Heart left ventricle (tissue), 16 donors: Measurements from ENCODE around the gene PCDHGA6. TPM values are rescaled to one million over a fixed set of nuclear protein-coding genes. Genes with fewer than 3 reads are reported as not detected.
"Not testable (repeated sequence)": the region's sequence is repeated elsewhere in the genome, so short reads cannot be mapped to it uniquely, and the experiment has no call there.

Experiments
- ATAC-seq, 4 donors: fragments of 200-7000 bp; cut with Tn5 transposase; one replicate each; pipeline ENCODE4 v1.9.1; 2020 to 2022; ENCODE audit warnings: moderate library complexity in 4 of 4, mild to moderate bottlenecking in 3 of 4, moderate number of reproducible peaks in 1 of 4
- DNase-seq, 5 donors: peaks; one replicate each; pipeline ENCODE4 v3.0.0-alpha.2; 2020
- H3K27ac ChIP-seq, 12 donors: fragments of 200-600 bp; sonication (generic) in 4 of 12; one replicate each; pipeline versions ENCODE4 v1.5.0 to v1.8.0; 2016 to 2022; ENCODE audit warnings: mild to moderate bottlenecking in 2 of 12
- H3K27me3 ChIP-seq, 9 donors: fragments of 200-600 bp; sonication (generic) in 2 of 9; one replicate each; pipeline versions ENCODE4 v1.5.1 to v1.8.0; 2016 to 2022; ENCODE audit warnings: mild to moderate bottlenecking in 3 of 9
- H3K36me3 ChIP-seq, 9 donors: fragments of 200-600 bp; sonication (generic) in 2 of 9; one replicate each; pipeline versions ENCODE4 v1.5.0 to v1.8.0; 2018 to 2022; ENCODE audit warnings: mild to moderate bottlenecking in 2 of 9
- H3K4me1 ChIP-seq, 12 donors: fragments of 200-600 bp; sonication (generic) in 4 of 12; one replicate each; pipeline versions ENCODE4 v1.5.0 to v1.8.0; 2016 to 2022; ENCODE audit warnings: mild to moderate bottlenecking in 3 of 12
- H3K4me3 ChIP-seq, 12 donors: fragments of 200-600 bp; sonication (generic) in 4 of 12; one replicate each; pipeline versions ENCODE4 v1.5.0 to v1.8.0; 2017 to 2022; ENCODE audit warnings: mild to moderate bottlenecking in 9 of 12, moderate library complexity in 4 of 12
- H3K9me3 ChIP-seq, 12 donors: fragments of 200-600 bp; sonication (generic) in 4 of 12; one replicate each; pipeline versions ENCODE4 v1.5.0 to v1.8.0; 2016 to 2022; ENCODE audit warnings: mild to moderate bottlenecking in 1 of 12
- POLR2A ChIP-seq, 2 donors: fragments of 450-650 bp; IDR thresholded peaks; one replicate each; pipeline ENCODE4 v1.6.1; 2017; ENCODE audit warnings: antibody characterized with exemption in 2 of 2, mild to moderate bottlenecking in 2 of 2, moderate library complexity in 2 of 2
- WGBS, 4 donors: extraction: QIAGEN DNeasy Blood & Tissue Kit in 2 of 4; methylation state at CpG; one replicate each; pipeline versions ENCODE4 v1.1.5 to v1.1.7; 2013 to 2018; 5-methylcytosine and 5-hydroxymethylcytosine counted together
- intact Hi-C, 10 donors: fragments of 100-400 bp; cut with DNase I; formaldehyde crosslinking; loops; one replicate each; pipeline versions ENCODE4 v1.11.1 to v1.14.2; 2022
- polyA plus RNA-seq, 2 donors: library from polyadenylated mRNA; stranded (reverse); fragments of 200-250 nt; gene quantifications; one replicate each; pipeline ENCODE4 v1.2.3, GENCODE V29; 2013
- total RNA-seq, 9 donors: library from RNA; depleted of rRNA in 2 of 9; stranded (reverse); fragments of >200 nt in 2 of 9; fragmentation: NEBNext Ultra II Directional in 3 of 9; extraction: Animal tissue kit (Norgen Biotek cat#: 25700) in 3 of 9; gene quantifications; one replicate each; pipeline versions ENCODE4 v1.1.0 to v1.2.4, GENCODE V29; 2016 to 2023
- TF ChIP-seq, protein P1 (sequence below), 12 donors: fragments of 200-600 bp; sonication (generic) in 4 of 12; IDR thresholded peaks; one replicate each; pipeline versions ENCODE4 v1.5.0 to v1.8.0; 2018 to 2022; ENCODE audit warnings: antibody characterized with exemption in 12 of 12, mild to moderate bottlenecking in 5 of 12
- donor health status: ischemic (EF 13 %, LVEDD 7.1; RV severe dilation, severe dysfunction).
- donor health status: healthy with polysubstance abuse.
- donor health status: DM: no; HTN: yes; CAD: no.
- donor health status: DM: no; HTN: no; CAD: no.
- donor health status: ischemic (EF 25% LVEDD 6.9; RV normal size, moderate dysfunction).
- donor health status: ischemic (EF 25% LVEDD 5.7; RV mildly dilated, moderate dysfunction).
- donor health status: healthy.
- donor health status: DM: yes; HTN: yes; CAD: no.
- donor health status: ischemic (EF 35%, LVEDD 5.7; RV mildly dilated, moderate dysfunction).
- donor health status: nonischemic (EF 11% LVEDD 7.7; RV severe dilation, severe dysfunction).
- donor health status: DM: yes; HTN: yes; CAD: no.
- donor health status: PGD.
- donor health status: ischemic (EF 29% LVEDD 5.4; RV normal size, mild dysfunction).
- donor health status: nonischemic (EF 23%, LVEDD 6.1; RV moderate dilation, normal function).

Gene PCDHGA6
- total and polyA plus RNA-seq, 11 donors, result 2.2 to 10.3 (median 7.4) TPM

DNA sequence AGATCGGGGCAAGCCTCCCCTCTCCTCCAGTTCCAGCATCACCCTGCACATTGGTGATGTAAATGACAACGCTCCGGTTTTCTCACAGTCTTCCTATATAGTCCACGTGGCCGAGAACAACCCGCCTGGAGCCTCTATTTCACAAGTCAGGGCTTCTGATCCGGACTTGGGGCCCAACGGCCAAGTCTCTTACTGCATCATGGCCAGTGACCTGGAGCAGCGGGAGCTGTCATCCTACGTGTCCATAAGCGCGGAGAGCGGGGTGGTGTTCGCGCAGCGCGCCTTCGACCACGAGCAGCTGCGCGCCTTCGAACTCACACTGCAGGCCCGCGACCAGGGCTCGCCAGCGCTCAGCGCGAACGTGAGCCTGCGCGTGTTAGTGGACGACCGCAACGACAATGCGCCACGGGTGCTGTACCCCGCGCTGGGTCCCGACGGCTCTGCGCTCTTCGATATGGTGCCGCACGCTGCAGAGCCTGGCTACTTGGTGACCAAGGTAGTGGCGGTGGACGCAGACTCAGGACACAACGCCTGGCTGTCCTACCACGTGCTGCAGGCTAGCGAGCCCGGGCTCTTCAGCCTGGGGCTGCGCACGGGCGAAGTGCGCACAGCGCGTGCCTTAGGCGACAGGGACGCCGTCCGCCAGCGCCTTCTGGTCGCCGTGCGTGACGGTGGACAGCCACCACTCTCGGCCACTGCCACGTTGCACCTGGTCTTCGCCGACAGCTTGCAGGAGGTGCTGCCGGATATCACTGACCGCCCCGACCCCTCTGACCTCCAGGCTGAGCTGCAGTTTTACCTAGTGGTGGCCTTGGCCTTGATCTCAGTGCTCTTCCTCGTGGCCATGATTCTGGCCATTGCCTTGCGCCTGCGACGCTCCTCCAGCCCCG lies 15.7 kb downstream of the PCDHGA6 start:
- intact Hi-C loops, result no loop called here
- Histone ChIP-seq H3K4me1 (peaks cover 0 to 8% (median 0%) of the 10 kb centered on the region in 12 donors), H3K27ac (no peak overlapping the region), H3K9me3 (peaks cover 0 to 96% (median 65%) of the 10 kb centered on the region in 12 donors), H3K36me3 (peaks cover 0 to 23% (median 0%) of the 10 kb centered on the region in 9 donors), H3K27me3 (peaks cover 0 to 33% (median 0%) of the 10 kb centered on the region in 9 donors), H3K4me3 (no peak overlapping the region)
- TF ChIP-seq POLR2A (IDR thresholded peaks at IDR 0.05), result no peak
- TF ChIP-seq, protein P1, sequence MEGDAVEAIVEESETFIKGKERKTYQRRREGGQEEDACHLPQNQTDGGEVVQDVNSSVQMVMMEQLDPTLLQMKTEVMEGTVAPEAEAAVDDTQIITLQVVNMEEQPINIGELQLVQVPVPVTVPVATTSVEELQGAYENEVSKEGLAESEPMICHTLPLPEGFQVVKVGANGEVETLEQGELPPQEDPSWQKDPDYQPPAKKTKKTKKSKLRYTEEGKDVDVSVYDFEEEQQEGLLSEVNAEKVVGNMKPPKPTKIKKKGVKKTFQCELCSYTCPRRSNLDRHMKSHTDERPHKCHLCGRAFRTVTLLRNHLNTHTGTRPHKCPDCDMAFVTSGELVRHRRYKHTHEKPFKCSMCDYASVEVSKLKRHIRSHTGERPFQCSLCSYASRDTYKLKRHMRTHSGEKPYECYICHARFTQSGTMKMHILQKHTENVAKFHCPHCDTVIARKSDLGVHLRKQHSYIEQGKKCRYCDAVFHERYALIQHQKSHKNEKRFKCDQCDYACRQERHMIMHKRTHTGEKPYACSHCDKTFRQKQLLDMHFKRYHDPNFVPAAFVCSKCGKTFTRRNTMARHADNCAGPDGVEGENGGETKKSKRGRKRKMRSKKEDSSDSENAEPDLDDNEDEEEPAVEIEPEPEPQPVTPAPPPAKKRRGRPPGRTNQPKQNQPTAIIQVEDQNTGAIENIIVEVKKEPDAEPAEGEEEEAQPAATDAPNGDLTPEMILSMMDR (IDR thresholded peaks at IDR 0.05), result no peak
- no peak for ATAC-seq
- no peak for DNase-seq
- 40 to 52% (median 46%) methylated on average over 62 to 77 of the region's 77 CpGs for WGBS, 4 donors

DNA sequence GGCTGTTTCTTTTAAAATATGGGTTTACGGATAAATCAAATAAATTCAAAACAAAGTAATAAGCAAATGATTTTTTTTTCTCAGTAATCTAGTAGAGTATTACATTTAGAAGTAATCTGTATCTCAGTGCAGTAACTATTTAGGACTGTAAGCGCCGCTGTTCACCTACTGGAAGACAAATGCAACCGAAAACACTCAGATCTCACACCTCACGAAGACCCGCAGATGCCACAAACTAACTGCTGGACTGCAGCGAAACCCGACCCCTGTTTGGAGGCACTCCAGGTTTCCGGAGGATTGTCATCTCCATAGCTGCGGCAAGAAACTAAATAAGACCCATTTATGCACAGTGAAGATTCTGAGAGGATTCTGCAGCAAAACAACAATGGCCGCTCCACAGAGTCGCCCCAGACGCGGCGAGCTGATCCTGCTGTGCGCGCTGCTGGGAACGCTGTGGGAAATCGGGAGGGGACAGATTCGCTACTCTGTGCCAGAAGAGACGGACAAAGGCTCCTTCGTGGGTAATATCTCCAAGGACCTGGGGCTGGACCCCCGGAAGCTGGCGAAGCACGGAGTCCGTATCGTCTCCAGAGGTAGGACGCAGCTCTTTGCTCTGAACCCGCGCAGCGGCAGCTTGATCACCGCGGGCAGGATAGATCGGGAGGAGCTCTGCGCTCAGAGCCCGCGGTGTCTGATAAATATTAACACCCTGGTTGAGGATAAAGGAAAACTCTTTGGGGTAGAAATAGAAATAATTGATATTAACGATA lies 18.9 kb downstream of the PCDHGA6 start, which contains the start of gene PCDHGA8:
Gene PCDHGA8, plus strand, starts transcription at position 205 of the 770 bp plus-strand sequence. Its CDS starts 181 bp downstream, at position 386.
- DNase-seq (no peak), ATAC-seq (no peak)
- H3K4me3 ChIP-seq, result no peak within 1 kb of the TSS
- no peak within 1 kb of the TSS for H3K27ac ChIP-seq
- intact Hi-C loops, result no loop called here
- TF ChIP-seq POLR2A (IDR thresholded peaks at IDR 0.05), result no peak
- TF ChIP-seq, protein P1 (IDR thresholded peaks at IDR 0.05), result peak in 5 of 12 donors; percentile 8 to 31 (median 16)
- peaks cover 0 to 43% (median 0%) of the 10 kb centered on the region in 9 donors for H3K27me3 ChIP-seq
- peaks cover 0 to 9% (median 0%) of the 10 kb centered on the region in 12 donors for H3K4me1 ChIP-seq
- peaks cover 0 to 12% (median 0%) of the 10 kb centered on the region in 9 donors for H3K36me3 ChIP-seq
- WGBS, 4 donors, result 39 to 49% (median 44%) methylated on average over 32 to 38 of the region's 38 CpGs
- H3K9me3 ChIP-seq, result peaks cover 0 to 95% (median 63%) of the 10 kb centered on the region in 12 donors

DNA sequence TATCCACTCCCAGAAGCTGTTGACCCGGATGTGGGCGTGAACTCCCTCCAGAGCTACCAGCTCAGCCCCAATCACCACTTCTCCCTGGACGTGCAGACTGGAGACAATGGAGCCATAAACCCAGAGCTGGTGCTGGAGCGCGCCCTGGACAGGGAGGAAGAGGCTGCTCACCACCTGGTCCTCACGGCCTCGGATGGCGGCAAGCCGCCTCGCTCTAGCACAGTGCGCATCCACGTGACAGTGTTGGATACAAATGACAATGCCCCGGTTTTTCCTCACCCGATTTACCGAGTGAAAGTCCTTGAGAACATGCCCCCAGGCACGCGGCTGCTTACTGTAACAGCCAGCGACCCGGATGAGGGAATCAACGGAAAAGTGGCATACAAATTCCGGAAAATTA lies 19.6 kb downstream of the PCDHGA6 start:
- Histone ChIP-seq H3K36me3 (peaks cover 0 to 12% (median 0%) of the 10 kb centered on the region in 9 donors), H3K4me3 (no peak overlapping the region), H3K27me3 (peaks cover 0 to 44% (median 0%) of the 10 kb centered on the region in 9 donors), H3K9me3 (peaks cover 0 to 95% (median 64%) of the 10 kb centered on the region in 12 donors), H3K4me1 (peaks cover 0 to 10% (median 0%) of the 10 kb centered on the region in 12 donors), H3K27ac (no peak overlapping the region)
- ATAC-seq (no peak), DNase-seq (no peak)
- intact Hi-C loops, result no loop called here
- WGBS, 4 donors, result 48 to 63% (median 56%) methylated on average over 21 of the region's 21 CpGs
- TF ChIP-seq, protein P1 (IDR thresholded peaks at IDR 0.05), result no peak
- TF ChIP-seq POLR2A (IDR thresholded peaks at IDR 0.05), result no peak

DNA sequence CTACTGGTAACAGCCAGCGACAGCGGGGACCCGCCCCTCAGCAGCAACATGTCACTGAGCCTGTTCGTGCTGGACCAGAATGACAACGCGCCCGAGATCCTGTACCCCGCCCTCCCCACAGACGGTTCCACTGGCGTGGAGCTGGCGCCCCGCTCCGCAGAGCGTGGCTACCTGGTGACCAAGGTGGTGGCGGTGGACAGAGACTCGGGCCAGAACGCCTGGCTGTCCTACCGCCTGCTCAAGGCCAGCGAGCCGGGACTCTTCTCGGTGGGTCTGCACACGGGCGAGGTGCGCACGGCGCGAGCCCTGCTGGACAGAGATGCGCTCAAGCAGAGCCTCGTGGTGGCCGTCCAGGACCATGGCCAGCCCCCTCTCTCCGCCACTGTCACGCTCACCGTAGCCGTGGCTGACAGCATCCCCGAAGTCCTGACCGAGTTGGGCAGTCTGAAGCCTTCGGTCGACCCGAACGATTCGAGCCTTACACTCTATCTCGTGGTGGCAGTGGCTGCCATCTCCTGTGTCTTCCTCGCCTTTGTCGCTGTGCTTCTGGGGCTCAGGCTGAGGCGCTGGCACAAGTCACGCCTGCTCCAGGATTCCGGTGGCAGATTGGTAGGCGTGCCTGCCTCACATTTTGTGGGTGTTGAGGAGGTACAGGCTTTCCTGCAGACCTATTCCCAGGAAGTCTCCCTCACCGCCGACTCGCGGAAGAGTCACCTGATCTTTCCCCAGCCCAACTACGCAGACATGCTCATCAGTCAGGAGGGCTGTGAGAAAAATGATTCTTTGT lies 20.9 kb downstream of the PCDHGA6 start:
- Histone ChIP-seq H3K4me1 (peaks cover 0 to 12% (median 4%) of the 10 kb centered on the region in 12 donors), H3K27me3 (peaks cover 0 to 43% (median 0%) of the 10 kb centered on the region in 9 donors), H3K9me3 (peaks cover 0 to 95% (median 63%) of the 10 kb centered on the region in 12 donors), H3K36me3 (peaks cover 0 to 12% (median 0%) of the 10 kb centered on the region in 9 donors)
- DNase-seq, ATAC-seq, intact Hi-C loops, H3K27ac ChIP-seq, H3K4me3 ChIP-seq: not testable (repeated sequence)
- WGBS, 4 donors, result 37 to 53% (median 43%) methylated on average over 24 to 46 of the region's 53 CpGs
